Adrenal gland (tissue), 12 donors: ENCODE results near the gene HOXB1. TPM values are rescaled to one million over a fixed set of nuclear protein-coding genes. Genes with fewer than 3 reads are reported as not detected.

Experiments
- DNase-seq, 7 donors: peaks; one replicate each; pipeline ENCODE4 v3.0.0-alpha.2; 2019 to 2020
- H3K27ac ChIP-seq, 5 donors: fragments of 200-600 bp; sonication (generic) in 4 of 5; 1 replicate in 3 of 5; 2 replicates in 2 of 5; pipeline versions ENCODE4 v1.5.1 to v1.8.0; 2016 to 2020; ENCODE audit warnings: mild to moderate bottlenecking in 1 of 5
- H3K27me3 ChIP-seq: fragments of 200-600 bp; 2 replicates; pipeline ENCODE4 v1.8.0; 2021
- H3K36me3 ChIP-seq, 2 donors: fragments of 200-600 bp; replicated peaks in 1 of 2; 1 replicate in 1 of 2; 2 replicates in 1 of 2; pipeline versions ENCODE4 v1.5.1 to v1.8.0; 2018 to 2022
- H3K4me1 ChIP-seq, 2 donors: fragments of 200-600 bp; replicated peaks in 1 of 2; 1 replicate in 1 of 2; 2 replicates in 1 of 2; pipeline versions ENCODE4 v1.5.1 to v1.8.0; 2018 to 2021
- H3K4me3 ChIP-seq, 4 donors: fragments of 200-600 bp; sonication (generic) in 3 of 4; one replicate each; pipeline ENCODE4 v1.5.1; 2016 to 2018
- H3K9me3 ChIP-seq, 3 donors: fragments of 200-600 bp; sonication (generic) in 1 of 3; replicated peaks in 1 of 3; 1 replicate in 2 of 3; 2 replicates in 1 of 3; pipeline versions ENCODE4 v1.5.1 to v1.8.0; 2016 to 2021
- POLR2A ChIP-seq, 2 donors: fragments of 450-650 bp; IDR thresholded peaks; one replicate each; pipeline ENCODE4 v1.6.1; 2017; ENCODE audit warnings: antibody characterized with exemption in 2 of 2, mild to moderate bottlenecking in 2 of 2, moderate library complexity in 1 of 2
- WGBS, 4 donors: extraction: QIAGEN DNeasy Blood & Tissue Kit in 2 of 4; methylation state at CpG; one replicate each; pipeline versions ENCODE4 v1.1.5 to v1.1.7; 2013 to 2017; 5-methylcytosine and 5-hydroxymethylcytosine counted together
- intact Hi-C, 2 donors: fragments of 100-400 bp; cut with DNase I; formaldehyde crosslinking; loops; one replicate each; pipeline versions ENCODE4 v1.14.1 to v1.15.0; 2022 to 2023
- polyA plus RNA-seq, 3 donors: library from polyadenylated mRNA; stranded (reverse); fragments of 200-250 nt in 2 of 3; fragments of 350-450 nt in 1 of 3; fragmentation: Illumina TruSeq in 1 of 3; extraction: RNeasy Lipid Tissue Mini Kit (QIAGEN cat#74804) in 1 of 3; gene quantifications; one replicate each; pipeline ENCODE4 v1.2.3, GENCODE V29; 2013 to 2014
- total RNA-seq, 9 donors: library from RNA; depleted of rRNA in 4 of 9; stranded (reverse); fragments of >200 nt in 4 of 9; fragments of 120-200 nt in 1 of 9; fragmentation: NEBNext Ultra II Directional in 1 of 9; extraction: Animal tissue kit (Norgen Biotek cat#: 25700) in 1 of 9; gene quantifications; one replicate each; pipeline versions ENCODE4 v1.1.0 to v1.2.4, GENCODE V29; 2013 to 2023
- TF ChIP-seq, protein P1 (sequence below), 6 experiments: fragments of 450-650 bp in 4 of 6; fragments of 200-600 bp in 2 of 6; sonication (generic) in 1 of 6; IDR thresholded peaks; 1 replicate in 5 of 6; 2 replicates in 1 of 6; pipeline versions ENCODE4 v1.5.1 to v1.8.0; 2016 to 2021; ENCODE audit warnings: antibody characterized with exemption in 6 of 6, mild to moderate bottlenecking in 2 of 6, moderate library complexity in 1 of 6
- donor health status: healthy with polysubstance abuse.
- donor health status: Bipolar disorder and iron deficiency.
- donor health status: DM: yes; HTN: yes; CAD: no.
- donor health status: DM: no; HTN: no; CAD: no.
- donor health status: DM: no; HTN: no; CAD: no.
- donor health status: DM: yes; HTN: yes; CAD: no.

The HOXB1 gene
- total and polyA plus RNA-seq, 12 donors: not detected

DNA sequence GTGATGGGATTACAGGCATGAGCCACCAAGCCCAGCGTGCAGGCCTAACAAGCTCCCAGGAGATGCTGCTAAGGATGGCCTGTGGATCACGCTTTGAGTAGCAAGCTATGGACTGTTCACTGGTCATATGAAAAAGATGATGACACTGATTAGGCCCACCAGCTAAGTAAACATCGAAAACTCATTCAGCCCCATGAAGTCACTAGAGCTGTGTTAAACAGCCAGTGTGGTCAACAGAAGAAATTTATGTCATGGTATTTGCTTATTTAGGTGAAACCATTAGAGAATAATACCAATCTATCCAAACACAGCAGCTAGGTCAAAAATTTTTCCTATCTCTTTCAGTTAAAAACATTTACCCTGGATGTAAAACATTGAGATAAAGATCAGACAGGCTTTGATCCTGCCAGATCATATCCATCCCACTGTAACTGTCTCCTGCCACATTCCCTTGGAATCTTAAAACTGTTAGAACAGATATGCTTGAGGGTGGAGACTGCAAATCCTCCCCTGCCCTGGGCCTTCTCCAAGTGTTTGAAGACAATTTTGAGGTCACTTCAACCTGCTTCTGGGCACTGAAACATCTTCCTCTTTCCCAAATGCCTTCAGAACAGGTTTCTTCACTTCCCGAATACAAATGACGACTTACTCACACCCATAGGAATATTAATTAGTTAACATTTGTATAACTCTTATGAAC, 30.9 kb downstream of the HOXB1 start:
- TF ChIP-seq, protein P1, sequence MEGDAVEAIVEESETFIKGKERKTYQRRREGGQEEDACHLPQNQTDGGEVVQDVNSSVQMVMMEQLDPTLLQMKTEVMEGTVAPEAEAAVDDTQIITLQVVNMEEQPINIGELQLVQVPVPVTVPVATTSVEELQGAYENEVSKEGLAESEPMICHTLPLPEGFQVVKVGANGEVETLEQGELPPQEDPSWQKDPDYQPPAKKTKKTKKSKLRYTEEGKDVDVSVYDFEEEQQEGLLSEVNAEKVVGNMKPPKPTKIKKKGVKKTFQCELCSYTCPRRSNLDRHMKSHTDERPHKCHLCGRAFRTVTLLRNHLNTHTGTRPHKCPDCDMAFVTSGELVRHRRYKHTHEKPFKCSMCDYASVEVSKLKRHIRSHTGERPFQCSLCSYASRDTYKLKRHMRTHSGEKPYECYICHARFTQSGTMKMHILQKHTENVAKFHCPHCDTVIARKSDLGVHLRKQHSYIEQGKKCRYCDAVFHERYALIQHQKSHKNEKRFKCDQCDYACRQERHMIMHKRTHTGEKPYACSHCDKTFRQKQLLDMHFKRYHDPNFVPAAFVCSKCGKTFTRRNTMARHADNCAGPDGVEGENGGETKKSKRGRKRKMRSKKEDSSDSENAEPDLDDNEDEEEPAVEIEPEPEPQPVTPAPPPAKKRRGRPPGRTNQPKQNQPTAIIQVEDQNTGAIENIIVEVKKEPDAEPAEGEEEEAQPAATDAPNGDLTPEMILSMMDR (IDR thresholded peaks at IDR 0.05): no peak
- TF ChIP-seq POLR2A (IDR thresholded peaks at IDR 0.05): no peak
- intact Hi-C loops: no loop called here
- 89 to 96% (median 91%) methylated on average over 4 to 5 of the region's 5 CpGs for WGBS, 4 donors

GRCh38 chr17:48499248-48499647, 31.6 kb downstream of the HOXB1 start:
- Histone ChIP-seq H3K4me1 (no peaks in the 10 kb centered on the region), H3K9me3 (no peaks in the 10 kb centered on the region), H3K27me3 (no peaks in the 10 kb centered on the region), H3K27ac (no peak overlapping the region), H3K4me3 (no peak overlapping the region), H3K36me3 (no peaks in the 10 kb centered on the region)
- intact Hi-C loops: no loop called here
- DNase-seq: no peak
- TF ChIP-seq, protein P1 (IDR thresholded peaks at IDR 0.05): no peak
- no peak for TF ChIP-seq POLR2A (IDR thresholded peaks at IDR 0.05)
- 89 to 98% (median 96%) methylated on average over 3 of the region's 3 CpGs for WGBS, 4 donors

More for the DNA sequence above, 30.9 kb downstream of the HOXB1 start:
- no peaks in the 10 kb centered on the region for H3K27me3 ChIP-seq
- H3K4me1 ChIP-seq: no peaks in the 10 kb centered on the region
- H3K9me3 ChIP-seq: no peaks in the 10 kb centered on the region
- no peak overlapping the region for H3K27ac ChIP-seq
- no peaks in the 10 kb centered on the region for H3K36me3 ChIP-seq
- no peak for DNase-seq
- no peak overlapping the region for H3K4me3 ChIP-seq

DNA sequence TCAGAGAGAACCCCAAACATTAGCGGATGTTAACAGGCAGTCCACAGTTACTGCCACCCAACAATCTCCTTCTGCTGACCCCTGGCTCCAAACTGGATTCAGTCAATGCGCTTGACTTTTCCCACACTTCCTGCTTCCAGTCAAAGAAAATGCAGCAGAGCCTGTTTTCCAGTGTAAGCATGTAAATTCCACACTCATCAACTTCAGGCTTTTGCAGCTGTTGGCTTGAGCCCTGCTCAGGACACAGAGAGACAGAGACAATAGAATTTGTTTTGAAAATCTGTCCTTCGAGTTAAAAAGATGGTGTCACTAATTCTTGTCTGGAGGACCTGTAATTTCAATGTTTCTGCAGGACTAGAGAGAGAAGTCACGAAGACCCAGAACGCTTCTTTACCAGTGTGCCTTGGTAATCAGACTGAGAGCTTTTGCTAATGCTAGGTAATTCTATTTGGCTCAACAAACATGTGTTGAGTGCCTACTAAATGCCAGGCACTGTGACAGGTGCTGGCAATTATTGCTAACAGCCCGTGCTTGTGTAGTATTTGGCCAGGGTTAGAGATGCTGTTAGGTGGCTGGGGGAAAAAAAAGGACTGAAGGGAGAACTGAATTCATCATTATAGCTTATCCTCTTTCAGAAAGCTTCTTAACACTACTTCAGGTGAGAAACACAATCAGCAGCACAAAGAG, 32.5 kb downstream of the HOXB1 start:
- TF ChIP-seq, protein P1 (IDR thresholded peaks at IDR 0.05): no peak
- TF ChIP-seq POLR2A (IDR thresholded peaks at IDR 0.05): no peak
- 76 to 87% (median 80%) methylated on average over 6 of the region's 6 CpGs for WGBS, 4 donors
- H3K36me3 ChIP-seq: no peaks in the 10 kb centered on the region
- H3K4me3 ChIP-seq: no peak overlapping the region
- intact Hi-C loops: no loop called here
- no peaks in the 10 kb centered on the region for H3K27me3 ChIP-seq
- H3K4me1 ChIP-seq: peaks cover 0 to 1% of the 10 kb centered on the region in 2 donors
- H3K27ac ChIP-seq: no peak overlapping the region
- H3K9me3 ChIP-seq: no peaks in the 10 kb centered on the region
- no peak for DNase-seq

DNA sequence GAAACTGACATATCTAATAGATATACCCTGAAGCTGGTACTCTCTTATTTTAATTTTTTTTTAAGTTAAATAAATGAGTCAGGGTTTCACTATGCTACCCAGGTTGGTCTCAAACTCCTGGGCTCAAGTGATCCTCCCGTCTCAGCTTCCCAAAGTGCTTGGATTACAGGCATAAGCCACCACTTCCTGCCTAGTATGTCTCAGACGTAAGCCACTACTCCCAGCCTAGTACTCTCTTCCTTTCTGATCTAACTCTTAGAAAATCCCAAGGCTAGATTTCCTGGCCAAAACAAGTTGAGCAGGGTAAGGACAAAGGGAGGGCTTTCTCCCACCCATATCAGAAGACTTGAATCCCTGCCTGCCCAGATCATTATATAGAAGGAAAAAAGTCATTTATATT, 33.7 kb downstream of the HOXB1 start:
- intact Hi-C loops: no loop called here
- peaks cover 5 to 12% of the 10 kb centered on the region in 2 donors for H3K4me1 ChIP-seq
- DNase-seq: no peak

More for the DNA sequence above, 33.7 kb downstream of the HOXB1 start:
- TF ChIP-seq, protein P1 (IDR thresholded peaks at IDR 0.05): no peak
- no peak for TF ChIP-seq POLR2A (IDR thresholded peaks at IDR 0.05)
- Histone ChIP-seq H3K9me3 (no peaks in the 10 kb centered on the region), H3K27ac (no peak overlapping the region), H3K4me3 (no peak overlapping the region), H3K27me3 (no peaks in the 10 kb centered on the region), H3K36me3 (no peaks in the 10 kb centered on the region)
- 37 to 47% (median 43%) methylated on average over 2 of the region's 2 CpGs for WGBS, 4 donors
